WTC11 (cell line): ENCODE measurements around the gene TMSB4Y. TPM values are rescaled to one million over a fixed set of nuclear protein-coding genes. Genes with fewer than 3 reads are reported as not detected.

Source experiments
- ATAC-seq: fragments of 200-7000 bp; cut with Tn5 transposase; 2 replicates; pipeline ENCODE4 v1.10.0; 2021; ENCODE audit warnings: mild to moderate bottlenecking, moderate library complexity
- CTCF ChIA-PET: fragments of 300-600 bp; sonication (Branson Sonifier 250); formaldehyde crosslinking; loops from one replicate; lab custom pipeline; 2021; ENCODE audit warnings: antibody characterized with exemption; lab: Charles Lee
- POLR2A ChIA-PET: fragments of 350-600 bp; sonication (Branson Sonifier 250); formaldehyde crosslinking; loops from one replicate; lab custom pipeline; 2021; ENCODE audit warnings: antibody characterized with exemption; lab: Charles Lee
- DNase-seq: peaks from one replicate; pipeline ENCODE4 v3.0.0; 2021; ENCODE audit warnings: low spot score
- H3K27ac Mint-ChIP-seq: 2 replicates; pipeline ENCODE4 v1.8.0; 2021; ENCODE audit warnings: mixed read lengths
- H3K27me3 Mint-ChIP-seq: 2 replicates; pipeline ENCODE4 v1.8.0; 2021; ENCODE audit warnings: low read depth, mild to moderate bottlenecking, moderate library complexity, mixed read lengths
- H3K36me3 Mint-ChIP-seq: 2 replicates; pipeline ENCODE4 v1.8.0; 2021; ENCODE audit warnings: mixed read lengths
- H3K4me1 Mint-ChIP-seq: 2 replicates; pipeline ENCODE4 v1.8.0; 2022; ENCODE audit warnings: mixed read lengths
- H3K4me3 Mint-ChIP-seq: 2 replicates; pipeline ENCODE4 v1.8.0; 2021; ENCODE audit warnings: mild to moderate bottlenecking, moderate library complexity, mixed read lengths
- H3K9me3 Mint-ChIP-seq: 2 replicates; pipeline ENCODE4 v1.8.0; 2021; ENCODE audit warnings: mixed read lengths
- FOXP1 ChIP-seq: sonication (generic); formaldehyde crosslinking; IDR thresholded peaks from 2 replicates; pipeline ENCODE4 v1.8.0; 2022; ENCODE audit warnings: missing genetic modification reagents, mild to moderate bottlenecking, moderate library complexity, borderline replicate concordance
- GABPB1 ChIP-seq: sonication (generic); formaldehyde crosslinking; IDR thresholded peaks from 2 replicates; pipeline ENCODE4 v1.8.1; 2023; ENCODE audit warnings: mild to moderate bottlenecking, missing genetic modification reagents
- KAT7 ChIP-seq: sonication (generic); formaldehyde crosslinking; IDR thresholded peaks from 2 replicates; pipeline ENCODE4 v1.8.1; 2023; ENCODE audit warnings: missing genetic modification reagents, mild to moderate bottlenecking, borderline replicate concordance
- NFATC4 ChIP-seq: fragments of 250-450 bp; sonication (Bioruptor Pico); IDR thresholded peaks from 2 replicates; pipeline ENCODE4 v1.9.0; 2021; ENCODE audit warnings: mild to moderate bottlenecking
- PRRX2 ChIP-seq: fragments of 250-450 bp; sonication (Bioruptor Pico); IDR thresholded peaks from 2 replicates; pipeline ENCODE4 v1.8.0; 2021; ENCODE audit warnings: mild to moderate bottlenecking
- TEAD4 ChIP-seq: sonication (generic); formaldehyde crosslinking; IDR thresholded peaks from 2 replicates; pipeline ENCODE4 v1.8.0; 2022; ENCODE audit warnings: mild to moderate bottlenecking, missing genetic modification reagents
- ZNF219 ChIP-seq: sonication (generic); formaldehyde crosslinking; IDR thresholded peaks from 2 replicates; pipeline ENCODE4 v1.8.0; 2023; ENCODE audit warnings: missing genetic modification reagents, mild to moderate bottlenecking, borderline replicate concordance
- ZNF232 ChIP-seq: sonication (generic); formaldehyde crosslinking; IDR thresholded peaks from 2 replicates; pipeline ENCODE4 v1.8.0; 2022; ENCODE audit warnings: mild to moderate bottlenecking, missing genetic modification reagents
- ZNF263 ChIP-seq: sonication (generic); formaldehyde crosslinking; IDR thresholded peaks from 2 replicates; pipeline ENCODE4 v1.8.1; 2022; ENCODE audit warnings: low read depth, mild to moderate bottlenecking, moderate library complexity, missing genetic modification reagents
- total RNA-seq: library from RNA; stranded (reverse); gene quantifications from 3 replicates; pipeline ENCODE4 v1.2.3, GENCODE V29; 2021
- TF ChIP-seq, protein P1 (sequence below): fragments of 200-600 bp; IDR thresholded peaks from 2 replicates; pipeline ENCODE4 v1.8.0; 2022; ENCODE audit warnings: antibody characterized with exemption
- TF ChIP-seq, protein P2 (sequence below): sonication (generic); formaldehyde crosslinking; IDR thresholded peaks from 2 replicates; pipeline ENCODE4 v1.8.0; 2022; ENCODE audit warnings: mild to moderate bottlenecking, missing genetic modification reagents
- TF ChIP-seq, protein P3 (sequence below): sonication (generic); formaldehyde crosslinking; IDR thresholded peaks from 2 replicates; pipeline ENCODE4 v1.8.0; 2023; ENCODE audit warnings: missing genetic modification reagents, mild to moderate bottlenecking, borderline replicate concordance
- TF ChIP-seq, protein P4 (sequence below): sonication (generic); formaldehyde crosslinking; IDR thresholded peaks from 2 replicates; pipeline ENCODE4 v1.8.1; 2023; ENCODE audit warnings: mild to moderate bottlenecking, missing genetic modification reagents, borderline replicate concordance
- TF ChIP-seq, protein P5 (sequence below): sonication (generic); formaldehyde crosslinking; conservative IDR thresholded peaks from 2 replicates; pipeline ENCODE4 v1.8.1; 2022; ENCODE audit warnings: mild to moderate bottlenecking, missing genetic modification reagents
- TF ChIP-seq, protein P6 (sequence below): fragments of 250-450 bp; sonication (Bioruptor Pico); IDR thresholded peaks from 2 replicates; pipeline ENCODE4 v1.9.0; 2021; ENCODE audit warnings: moderate library complexity, mild to moderate bottlenecking, inconsistent platforms, borderline replicate concordance
- TF ChIP-seq, protein P7 (sequence below): fragments of 250-450 bp; sonication (Bioruptor Pico); IDR thresholded peaks from 2 replicates; pipeline ENCODE4 v1.9.0; 2021; ENCODE audit warnings: mild to moderate bottlenecking
- TF ChIP-seq, protein P8 (sequence below): sonication (generic); formaldehyde crosslinking; conservative IDR thresholded peaks from 2 replicates; pipeline ENCODE4 v1.8.1; 2023; ENCODE audit warnings: mild to moderate bottlenecking, low read depth, missing genetic modification reagents, moderate library complexity

TMSB4Y gene
- total RNA-seq, 1 experiment from 2014 or later, result 3.0 TPM

DNA sequence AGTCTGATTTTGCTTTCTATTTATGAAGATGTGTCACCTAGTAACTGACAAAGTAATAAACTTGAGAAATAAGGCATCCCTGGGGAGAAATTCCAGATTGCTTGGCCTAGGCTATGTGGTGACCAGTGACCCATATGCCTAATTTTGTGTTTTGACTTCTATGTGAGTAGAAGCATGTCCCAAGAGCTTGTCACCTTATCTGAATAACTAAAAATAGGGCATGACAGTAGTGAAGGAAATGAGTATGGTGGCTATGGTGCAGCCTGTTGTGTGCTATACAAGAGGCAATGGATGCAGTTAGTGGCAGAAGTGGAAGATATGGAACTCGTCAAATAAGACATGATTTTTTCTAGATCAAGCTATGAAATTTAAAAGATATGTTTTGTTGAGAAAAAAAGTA lies 15.3 kb downstream of the TMSB4Y start:
- H3K9me3 Mint-ChIP-seq, result peaks cover 39% of the 10 kb centered on the region
- H3K36me3 Mint-ChIP-seq, result peaks cover 52% of the 10 kb centered on the region
- DNase-seq (no peak), ATAC-seq (no peak)
- no peak overlapping the region for H3K4me3 Mint-ChIP-seq
- H3K27me3 Mint-ChIP-seq, result peaks cover 3% of the 10 kb centered on the region; the same call in 1 of the 2 replicates
- H3K4me1 Mint-ChIP-seq, result no peaks in the 10 kb centered on the region
- no peak overlapping the region for H3K27ac Mint-ChIP-seq
- CTCF ChIA-PET, result no interaction called here
- TF ChIP-seq, protein P1, sequence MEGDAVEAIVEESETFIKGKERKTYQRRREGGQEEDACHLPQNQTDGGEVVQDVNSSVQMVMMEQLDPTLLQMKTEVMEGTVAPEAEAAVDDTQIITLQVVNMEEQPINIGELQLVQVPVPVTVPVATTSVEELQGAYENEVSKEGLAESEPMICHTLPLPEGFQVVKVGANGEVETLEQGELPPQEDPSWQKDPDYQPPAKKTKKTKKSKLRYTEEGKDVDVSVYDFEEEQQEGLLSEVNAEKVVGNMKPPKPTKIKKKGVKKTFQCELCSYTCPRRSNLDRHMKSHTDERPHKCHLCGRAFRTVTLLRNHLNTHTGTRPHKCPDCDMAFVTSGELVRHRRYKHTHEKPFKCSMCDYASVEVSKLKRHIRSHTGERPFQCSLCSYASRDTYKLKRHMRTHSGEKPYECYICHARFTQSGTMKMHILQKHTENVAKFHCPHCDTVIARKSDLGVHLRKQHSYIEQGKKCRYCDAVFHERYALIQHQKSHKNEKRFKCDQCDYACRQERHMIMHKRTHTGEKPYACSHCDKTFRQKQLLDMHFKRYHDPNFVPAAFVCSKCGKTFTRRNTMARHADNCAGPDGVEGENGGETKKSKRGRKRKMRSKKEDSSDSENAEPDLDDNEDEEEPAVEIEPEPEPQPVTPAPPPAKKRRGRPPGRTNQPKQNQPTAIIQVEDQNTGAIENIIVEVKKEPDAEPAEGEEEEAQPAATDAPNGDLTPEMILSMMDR, result no peak
- TF ChIP-seq, protein P2, sequence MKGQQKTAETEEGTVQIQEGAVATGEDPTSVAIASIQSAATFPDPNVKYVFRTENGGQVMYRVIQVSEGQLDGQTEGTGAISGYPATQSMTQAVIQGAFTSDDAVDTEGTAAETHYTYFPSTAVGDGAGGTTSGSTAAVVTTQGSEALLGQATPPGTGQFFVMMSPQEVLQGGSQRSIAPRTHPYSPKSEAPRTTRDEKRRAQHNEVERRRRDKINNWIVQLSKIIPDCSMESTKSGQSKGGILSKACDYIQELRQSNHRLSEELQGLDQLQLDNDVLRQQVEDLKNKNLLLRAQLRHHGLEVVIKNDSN (CRISPR knock-in tag), result no peak
- TF ChIP-seq, protein P3, sequence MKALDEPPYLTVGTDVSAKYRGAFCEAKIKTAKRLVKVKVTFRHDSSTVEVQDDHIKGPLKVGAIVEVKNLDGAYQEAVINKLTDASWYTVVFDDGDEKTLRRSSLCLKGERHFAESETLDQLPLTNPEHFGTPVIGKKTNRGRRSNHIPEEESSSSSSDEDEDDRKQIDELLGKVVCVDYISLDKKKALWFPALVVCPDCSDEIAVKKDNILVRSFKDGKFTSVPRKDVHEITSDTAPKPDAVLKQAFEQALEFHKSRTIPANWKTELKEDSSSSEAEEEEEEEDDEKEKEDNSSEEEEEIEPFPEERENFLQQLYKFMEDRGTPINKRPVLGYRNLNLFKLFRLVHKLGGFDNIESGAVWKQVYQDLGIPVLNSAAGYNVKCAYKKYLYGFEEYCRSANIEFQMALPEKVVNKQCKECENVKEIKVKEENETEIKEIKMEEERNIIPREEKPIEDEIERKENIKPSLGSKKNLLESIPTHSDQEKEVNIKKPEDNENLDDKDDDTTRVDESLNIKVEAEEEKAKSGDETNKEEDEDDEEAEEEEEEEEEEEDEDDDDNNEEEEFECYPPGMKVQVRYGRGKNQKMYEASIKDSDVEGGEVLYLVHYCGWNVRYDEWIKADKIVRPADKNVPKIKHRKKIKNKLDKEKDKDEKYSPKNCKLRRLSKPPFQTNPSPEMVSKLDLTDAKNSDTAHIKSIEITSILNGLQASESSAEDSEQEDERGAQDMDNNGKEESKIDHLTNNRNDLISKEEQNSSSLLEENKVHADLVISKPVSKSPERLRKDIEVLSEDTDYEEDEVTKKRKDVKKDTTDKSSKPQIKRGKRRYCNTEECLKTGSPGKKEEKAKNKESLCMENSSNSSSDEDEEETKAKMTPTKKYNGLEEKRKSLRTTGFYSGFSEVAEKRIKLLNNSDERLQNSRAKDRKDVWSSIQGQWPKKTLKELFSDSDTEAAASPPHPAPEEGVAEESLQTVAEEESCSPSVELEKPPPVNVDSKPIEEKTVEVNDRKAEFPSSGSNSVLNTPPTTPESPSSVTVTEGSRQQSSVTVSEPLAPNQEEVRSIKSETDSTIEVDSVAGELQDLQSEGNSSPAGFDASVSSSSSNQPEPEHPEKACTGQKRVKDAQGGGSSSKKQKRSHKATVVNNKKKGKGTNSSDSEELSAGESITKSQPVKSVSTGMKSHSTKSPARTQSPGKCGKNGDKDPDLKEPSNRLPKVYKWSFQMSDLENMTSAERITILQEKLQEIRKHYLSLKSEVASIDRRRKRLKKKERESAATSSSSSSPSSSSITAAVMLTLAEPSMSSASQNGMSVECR (CRISPR knock-in tag), result no peak
- no peak for TF ChIP-seq NFATC4 (CRISPR knock-in tag)
- TF ChIP-seq FOXP1 (CRISPR knock-in tag), result no peak
- no peak for TF ChIP-seq ZNF232 (CRISPR knock-in tag)
- TF ChIP-seq ZNF219 (CRISPR knock-in tag), result no peak
- TF ChIP-seq GABPB1 (CRISPR knock-in tag), result no peak
- TF ChIP-seq KAT7 (CRISPR knock-in tag), result no peak
- TF ChIP-seq TEAD4, result no peak
- TF ChIP-seq, protein P4, sequence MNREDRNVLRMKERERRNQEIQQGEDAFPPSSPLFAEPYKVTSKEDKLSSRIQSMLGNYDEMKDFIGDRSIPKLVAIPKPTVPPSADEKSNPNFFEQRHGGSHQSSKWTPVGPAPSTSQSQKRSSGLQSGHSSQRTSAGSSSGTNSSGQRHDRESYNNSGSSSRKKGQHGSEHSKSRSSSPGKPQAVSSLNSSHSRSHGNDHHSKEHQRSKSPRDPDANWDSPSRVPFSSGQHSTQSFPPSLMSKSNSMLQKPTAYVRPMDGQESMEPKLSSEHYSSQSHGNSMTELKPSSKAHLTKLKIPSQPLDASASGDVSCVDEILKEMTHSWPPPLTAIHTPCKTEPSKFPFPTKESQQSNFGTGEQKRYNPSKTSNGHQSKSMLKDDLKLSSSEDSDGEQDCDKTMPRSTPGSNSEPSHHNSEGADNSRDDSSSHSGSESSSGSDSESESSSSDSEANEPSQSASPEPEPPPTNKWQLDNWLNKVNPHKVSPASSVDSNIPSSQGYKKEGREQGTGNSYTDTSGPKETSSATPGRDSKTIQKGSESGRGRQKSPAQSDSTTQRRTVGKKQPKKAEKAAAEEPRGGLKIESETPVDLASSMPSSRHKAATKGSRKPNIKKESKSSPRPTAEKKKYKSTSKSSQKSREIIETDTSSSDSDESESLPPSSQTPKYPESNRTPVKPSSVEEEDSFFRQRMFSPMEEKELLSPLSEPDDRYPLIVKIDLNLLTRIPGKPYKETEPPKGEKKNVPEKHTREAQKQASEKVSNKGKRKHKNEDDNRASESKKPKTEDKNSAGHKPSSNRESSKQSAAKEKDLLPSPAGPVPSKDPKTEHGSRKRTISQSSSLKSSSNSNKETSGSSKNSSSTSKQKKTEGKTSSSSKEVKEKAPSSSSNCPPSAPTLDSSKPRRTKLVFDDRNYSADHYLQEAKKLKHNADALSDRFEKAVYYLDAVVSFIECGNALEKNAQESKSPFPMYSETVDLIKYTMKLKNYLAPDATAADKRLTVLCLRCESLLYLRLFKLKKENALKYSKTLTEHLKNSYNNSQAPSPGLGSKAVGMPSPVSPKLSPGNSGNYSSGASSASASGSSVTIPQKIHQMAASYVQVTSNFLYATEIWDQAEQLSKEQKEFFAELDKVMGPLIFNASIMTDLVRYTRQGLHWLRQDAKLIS, result no peak
- TF ChIP-seq, protein P5, sequence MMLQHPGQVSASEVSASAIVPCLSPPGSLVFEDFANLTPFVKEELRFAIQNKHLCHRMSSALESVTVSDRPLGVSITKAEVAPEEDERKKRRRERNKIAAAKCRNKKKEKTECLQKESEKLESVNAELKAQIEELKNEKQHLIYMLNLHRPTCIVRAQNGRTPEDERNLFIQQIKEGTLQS (CRISPR knock-in tag), result no peak
- no peak for TF ChIP-seq ZNF263 (CRISPR knock-in tag)
- TF ChIP-seq, protein P6, sequence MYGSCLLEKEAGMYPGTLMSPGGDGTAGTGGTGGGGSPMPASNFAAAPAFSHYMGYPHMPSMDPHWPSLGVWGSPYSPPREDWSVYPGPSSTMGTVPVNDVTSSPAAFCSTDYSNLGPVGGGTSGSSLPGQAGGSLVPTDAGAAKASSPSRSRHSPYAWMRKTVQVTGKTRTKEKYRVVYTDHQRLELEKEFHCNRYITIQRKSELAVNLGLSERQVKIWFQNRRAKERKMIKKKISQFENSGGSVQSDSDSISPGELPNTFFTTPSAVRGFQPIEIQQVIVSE (CRISPR knock-in tag), result no peak
- TF ChIP-seq PRRX2 (CRISPR knock-in tag), result no peak
- TF ChIP-seq, protein P7, sequence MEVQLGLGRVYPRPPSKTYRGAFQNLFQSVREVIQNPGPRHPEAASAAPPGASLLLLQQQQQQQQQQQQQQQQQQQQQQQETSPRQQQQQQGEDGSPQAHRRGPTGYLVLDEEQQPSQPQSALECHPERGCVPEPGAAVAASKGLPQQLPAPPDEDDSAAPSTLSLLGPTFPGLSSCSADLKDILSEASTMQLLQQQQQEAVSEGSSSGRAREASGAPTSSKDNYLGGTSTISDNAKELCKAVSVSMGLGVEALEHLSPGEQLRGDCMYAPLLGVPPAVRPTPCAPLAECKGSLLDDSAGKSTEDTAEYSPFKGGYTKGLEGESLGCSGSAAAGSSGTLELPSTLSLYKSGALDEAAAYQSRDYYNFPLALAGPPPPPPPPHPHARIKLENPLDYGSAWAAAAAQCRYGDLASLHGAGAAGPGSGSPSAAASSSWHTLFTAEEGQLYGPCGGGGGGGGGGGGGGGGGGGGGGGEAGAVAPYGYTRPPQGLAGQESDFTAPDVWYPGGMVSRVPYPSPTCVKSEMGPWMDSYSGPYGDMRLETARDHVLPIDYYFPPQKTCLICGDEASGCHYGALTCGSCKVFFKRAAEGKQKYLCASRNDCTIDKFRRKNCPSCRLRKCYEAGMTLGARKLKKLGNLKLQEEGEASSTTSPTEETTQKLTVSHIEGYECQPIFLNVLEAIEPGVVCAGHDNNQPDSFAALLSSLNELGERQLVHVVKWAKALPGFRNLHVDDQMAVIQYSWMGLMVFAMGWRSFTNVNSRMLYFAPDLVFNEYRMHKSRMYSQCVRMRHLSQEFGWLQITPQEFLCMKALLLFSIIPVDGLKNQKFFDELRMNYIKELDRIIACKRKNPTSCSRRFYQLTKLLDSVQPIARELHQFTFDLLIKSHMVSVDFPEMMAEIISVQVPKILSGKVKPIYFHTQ, result no peak
- TF ChIP-seq, protein P8, sequence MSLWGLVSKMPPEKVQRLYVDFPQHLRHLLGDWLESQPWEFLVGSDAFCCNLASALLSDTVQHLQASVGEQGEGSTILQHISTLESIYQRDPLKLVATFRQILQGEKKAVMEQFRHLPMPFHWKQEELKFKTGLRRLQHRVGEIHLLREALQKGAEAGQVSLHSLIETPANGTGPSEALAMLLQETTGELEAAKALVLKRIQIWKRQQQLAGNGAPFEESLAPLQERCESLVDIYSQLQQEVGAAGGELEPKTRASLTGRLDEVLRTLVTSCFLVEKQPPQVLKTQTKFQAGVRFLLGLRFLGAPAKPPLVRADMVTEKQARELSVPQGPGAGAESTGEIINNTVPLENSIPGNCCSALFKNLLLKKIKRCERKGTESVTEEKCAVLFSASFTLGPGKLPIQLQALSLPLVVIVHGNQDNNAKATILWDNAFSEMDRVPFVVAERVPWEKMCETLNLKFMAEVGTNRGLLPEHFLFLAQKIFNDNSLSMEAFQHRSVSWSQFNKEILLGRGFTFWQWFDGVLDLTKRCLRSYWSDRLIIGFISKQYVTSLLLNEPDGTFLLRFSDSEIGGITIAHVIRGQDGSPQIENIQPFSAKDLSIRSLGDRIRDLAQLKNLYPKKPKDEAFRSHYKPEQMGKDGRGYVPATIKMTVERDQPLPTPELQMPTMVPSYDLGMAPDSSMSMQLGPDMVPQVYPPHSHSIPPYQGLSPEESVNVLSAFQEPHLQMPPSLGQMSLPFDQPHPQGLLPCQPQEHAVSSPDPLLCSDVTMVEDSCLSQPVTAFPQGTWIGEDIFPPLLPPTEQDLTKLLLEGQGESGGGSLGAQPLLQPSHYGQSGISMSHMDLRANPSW (CRISPR knock-in tag), result no peak
- POLR2A ChIA-PET, result no interaction called here
